Glomerular endothelial cell (primary cell): ENCODE results near the gene HOXD11. TPM values are rescaled to one million over a fixed set of nuclear protein-coding genes. Genes with fewer than 3 reads are reported as not detected.

Experiments used
- DNase-seq: peaks from one replicate; pipeline ENCODE4 v3.0.0-alpha.2; 2011; ENCODE audit warnings: low read depth, low spot score; ENCODE audit errors: extremely low read depth
- total RNA-seq: library from RNA; depleted of rRNA; stranded (reverse); fragments of >200 nt; gene quantifications from 2 replicates; pipeline ENCODE4 v1.2.3, GENCODE V29; 2015

The HOXD11 gene
- total RNA-seq, 1 donor from 2014 or later = 2.5 TPM

- no peak for DNase-seq
These were observed 10.8 kb downstream of the HOXD11 start for GRCh38 chr2:176117823-176118371.

DNA sequence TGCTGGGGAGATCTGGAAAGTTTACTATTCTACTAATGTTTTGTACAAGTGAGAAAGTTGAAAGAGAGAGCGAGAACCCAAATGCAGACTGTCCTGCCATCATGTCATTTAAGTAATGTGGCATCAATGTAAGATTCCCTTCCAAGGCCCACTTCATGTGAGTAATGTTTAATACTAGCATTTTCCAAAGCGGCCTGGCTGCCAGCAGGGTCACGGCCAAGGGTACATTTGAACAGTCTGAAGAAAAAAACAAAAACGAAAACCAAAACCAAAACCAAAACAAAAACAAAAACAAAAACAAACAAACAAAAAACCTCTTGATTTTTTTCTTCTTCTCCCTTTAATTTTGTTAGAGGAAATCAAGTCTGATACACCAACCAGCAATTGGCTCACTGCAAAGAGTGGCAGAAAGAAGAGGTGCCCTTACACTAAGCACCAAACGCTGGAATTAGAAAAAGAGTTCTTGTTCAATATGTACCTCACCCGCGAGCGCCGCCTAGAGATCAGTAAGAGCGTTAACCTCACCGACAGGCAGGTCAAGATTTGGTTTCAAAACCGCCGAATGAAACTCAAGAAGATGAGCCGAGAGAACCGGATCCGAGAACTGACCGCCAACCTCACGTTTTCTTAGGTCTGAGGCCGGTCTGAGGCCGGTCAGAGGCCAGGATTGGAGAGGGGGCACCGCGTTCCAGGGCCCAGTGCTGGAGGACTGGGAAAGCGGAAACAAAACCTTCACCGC is 11.7 kb downstream of the HOXD11 start:
- DNase-seq = no peak

- no peak for DNase-seq
These were observed 13.5 kb downstream of the HOXD11 start for GRCh38 chr2:176120364-176121189.

- no peak for DNase-seq
These were observed 14.3 kb downstream of the HOXD11 start for GRCh38 chr2:176121190-176122051.

GRCh38 chr2:176122052-176122682 is 15.1 kb downstream of the HOXD11 start:
- no peak for DNase-seq

DNA sequence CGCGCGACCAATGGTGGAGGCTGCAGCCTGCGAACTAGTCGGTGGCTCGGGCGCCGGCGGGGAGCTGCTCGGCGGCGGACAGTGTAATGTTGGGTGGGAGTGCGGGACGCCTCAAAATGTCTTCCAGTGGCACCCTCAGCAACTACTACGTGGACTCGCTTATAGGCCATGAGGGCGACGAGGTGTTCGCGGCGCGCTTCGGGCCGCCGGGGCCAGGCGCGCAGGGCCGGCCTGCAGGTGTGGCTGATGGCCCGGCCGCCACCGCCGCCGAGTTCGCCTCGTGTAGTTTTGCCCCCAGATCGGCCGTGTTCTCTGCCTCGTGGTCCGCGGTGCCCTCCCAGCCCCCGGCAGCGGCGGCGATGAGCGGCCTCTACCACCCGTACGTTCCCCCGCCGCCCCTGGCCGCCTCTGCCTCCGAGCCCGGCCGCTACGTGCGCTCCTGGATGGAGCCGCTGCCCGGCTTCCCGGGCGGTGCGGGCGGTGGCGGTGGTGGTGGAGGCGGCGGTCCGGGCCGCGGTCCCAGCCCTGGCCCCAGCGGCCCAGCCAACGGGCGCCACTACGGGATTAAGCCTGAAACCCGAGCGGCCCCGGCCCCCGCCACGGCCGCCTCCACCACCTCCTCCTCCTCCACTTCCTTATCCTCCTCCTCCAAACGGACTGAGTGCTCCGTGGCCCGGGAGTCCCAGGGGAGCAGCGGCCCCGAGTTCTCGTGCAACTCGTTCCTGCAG is 15.8 kb downstream of the HOXD11 start, which contains the start of gene HOXD9:
HOXD9 (plus strand) TSS at position 37 of the 728 bp plus-strand sequence; CDS start at position 87, 50 bp downstream.
- no peak for DNase-seq

- no peak for DNase-seq
These were observed 16.5 kb downstream of the HOXD11 start for GRCh38 chr2:176123411-176124109.

DNA sequence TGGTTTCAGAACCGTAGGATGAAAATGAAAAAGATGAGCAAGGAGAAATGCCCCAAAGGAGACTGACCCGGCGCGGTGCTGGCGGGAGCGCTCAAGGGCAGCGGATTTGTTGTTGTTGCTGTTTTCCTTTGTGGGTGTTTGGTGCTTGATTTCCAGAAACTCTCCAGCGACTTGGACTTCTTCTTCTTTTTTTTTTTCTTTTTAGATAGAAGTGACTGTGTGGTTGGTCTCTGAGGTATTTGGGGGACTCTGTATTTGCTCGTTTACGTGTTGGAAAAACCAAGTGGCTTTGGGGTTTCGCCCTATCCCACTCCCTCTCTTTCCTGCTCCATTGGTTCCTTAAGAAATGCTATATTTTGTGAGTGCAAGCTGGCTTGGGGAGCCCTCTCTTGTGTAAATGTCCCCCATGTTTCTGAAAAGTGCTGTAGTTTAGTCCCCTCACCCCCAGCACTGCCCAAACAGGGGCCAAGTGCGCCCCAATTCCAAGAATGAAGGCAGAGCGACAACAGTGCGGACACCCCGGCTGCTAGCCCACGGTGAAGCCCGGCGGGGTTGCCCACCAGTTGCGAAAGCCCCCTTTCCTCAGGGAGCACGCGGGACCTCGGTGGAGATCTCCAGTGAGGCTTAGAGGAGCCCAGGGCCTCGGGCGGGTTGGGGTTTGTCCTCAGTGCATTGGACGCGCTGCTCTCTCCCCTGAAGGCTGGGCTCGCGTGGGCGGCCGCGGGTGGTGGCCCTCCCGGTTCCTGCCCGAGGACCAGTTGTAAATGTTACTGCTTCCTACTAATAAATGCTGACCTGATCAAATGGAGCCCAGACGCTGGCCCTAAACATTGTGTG is 17.2 kb downstream of the HOXD11 start:
- no peak for DNase-seq

- DNase-seq = no peak
These were observed 18.1 kb downstream of the HOXD11 start for GRCh38 chr2:176124947-176125771.

GRCh38 chr2:176125772-176126054 is 18.6 kb downstream of the HOXD11 start:
- no peak for DNase-seq

DNA sequence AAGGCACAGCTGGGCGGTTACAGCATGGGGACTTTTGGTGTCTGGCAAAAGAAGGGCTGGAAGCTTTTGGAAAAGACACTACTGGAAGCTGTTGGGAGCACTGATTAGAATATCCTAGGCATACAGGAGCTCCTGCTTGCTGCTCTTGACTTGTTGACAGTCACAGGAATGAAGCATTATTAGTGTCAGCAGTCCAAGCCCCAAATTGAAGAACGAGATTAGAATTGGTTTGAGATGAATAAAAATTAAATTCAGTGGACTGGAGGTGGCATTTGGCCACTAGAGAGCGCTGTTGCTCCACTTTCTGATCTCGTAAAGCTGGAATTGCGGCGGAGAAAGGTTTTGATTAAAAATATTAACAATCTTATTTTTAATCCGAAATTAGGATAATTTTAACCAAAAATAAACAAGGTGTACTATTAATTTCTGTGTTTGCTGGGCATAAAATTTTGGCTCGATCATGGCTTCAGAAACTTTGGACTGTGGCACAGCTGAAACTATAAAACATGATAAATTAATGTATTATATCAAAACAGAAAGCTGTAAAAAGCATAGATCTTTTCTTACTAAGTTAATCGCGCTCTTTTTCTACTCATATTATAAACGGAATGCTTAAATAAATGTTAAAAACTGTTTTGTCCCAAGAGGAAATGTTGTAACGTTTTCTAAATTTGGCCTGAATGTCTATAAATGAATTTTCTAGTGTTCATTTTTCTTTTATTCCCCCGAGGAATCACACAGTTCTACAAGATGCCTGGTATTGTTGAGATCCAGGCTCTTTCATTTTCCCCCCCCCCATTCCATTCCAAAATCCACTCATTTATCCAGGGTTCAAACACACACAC is 20.1 kb downstream of the HOXD11 start:
- no peak for DNase-seq

DNA sequence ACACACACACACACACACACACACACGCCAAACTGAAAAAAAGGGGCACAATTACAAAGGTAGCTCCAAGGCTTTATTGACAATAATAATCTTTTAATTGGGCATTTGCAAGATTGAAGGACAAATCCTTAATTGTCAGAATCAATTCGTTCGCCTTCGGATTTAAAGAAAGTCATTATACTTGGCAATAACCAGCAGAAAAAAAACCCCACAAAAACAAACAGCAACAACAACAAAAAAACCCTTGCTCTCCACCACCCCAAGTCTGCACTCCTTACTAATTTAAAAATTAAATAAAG is 20.6 kb downstream of the HOXD11 start:
- no peak for DNase-seq

GRCh38 chr2:176128172-176128981 is 21.3 kb downstream of the HOXD11 start:
- DNase-seq = no peak

- no peak for DNase-seq
These were observed 22.1 kb downstream of the HOXD11 start, which contains the start of gene HOXD8 for GRCh38 chr2:176128982-176129796. Gene HOXD8 (plus strand): TSS chr2:176129705. CDS start chr2:176130367, 662 bp downstream.

- no peak for DNase-seq
These were observed 22.7 kb downstream of the HOXD11 start for GRCh38 chr2:176129813-176130146.
